HEK293T (cell line): ENCODE results near the gene PIK3CB.

ENCODE experiments used
- CTCF ChIA-PET: fragments of 350-600 bp; formaldehyde crosslinking; extraction: SDS; loops from one replicate; lab custom pipeline; 2021; ENCODE audit warnings: antibody characterized with exemption, inconsistent platforms; lab: Yijun Ruan, JAX
- POLR2A ChIA-PET: fragments of 350-600 bp; formaldehyde crosslinking; extraction: SDS; loops from one replicate; lab custom pipeline; 2020; ENCODE audit warnings: antibody characterized with exemption, inconsistent platforms; lab: Yijun Ruan, JAX
- DNase-seq: peaks from one replicate; pipeline ENCODE4 v3.0.0; 2012; ENCODE audit warnings: mixed read lengths; ENCODE audit errors: extremely low spot score
- ARNT ChIP-seq: fragments of 450-650 bp; IDR thresholded peaks from 2 replicates; pipeline ENCODE4 v1.6.1; 2017; ENCODE audit warnings: mild to moderate bottlenecking
- BHLHE40 ChIP-seq: fragments of 450-650 bp; IDR thresholded peaks from 2 replicates; pipeline ENCODE4 v1.6.1; 2016; ENCODE audit warnings: mild to moderate bottlenecking, moderate library complexity, borderline replicate concordance
- CTBP1 ChIP-seq: fragments of 450-650 bp; IDR thresholded peaks from 2 replicates; pipeline ENCODE4 v1.6.1; 2016; ENCODE audit warnings: borderline replicate concordance
- ELF4 ChIP-seq: fragments of 450-650 bp; IDR thresholded peaks from 2 replicates; pipeline ENCODE4 v1.6.1; 2017; ENCODE audit warnings: antibody characterized with exemption
- FOXA1 ChIP-seq: fragments of 450-650 bp; IDR thresholded peaks from 2 replicates; pipeline ENCODE4 v1.6.1; 2016; ENCODE audit warnings: mild to moderate bottlenecking
- FOXK2 ChIP-seq: fragments of 450-650 bp; IDR thresholded peaks from 2 replicates; pipeline ENCODE4 v1.6.1; 2016; ENCODE audit warnings: mild to moderate bottlenecking
- FOXM1 ChIP-seq: fragments of 450-650 bp; IDR thresholded peaks from 2 replicates; pipeline ENCODE4 v1.6.1; 2017; ENCODE audit warnings: mild to moderate bottlenecking, borderline replicate concordance
- HDGF ChIP-seq: fragments of 450-650 bp; IDR thresholded peaks from 2 replicates; pipeline ENCODE4 v1.6.1; 2017; ENCODE audit warnings: antibody characterized with exemption, borderline replicate concordance
- L3MBTL2 ChIP-seq: fragments of 450-650 bp; conservative IDR thresholded peaks from 2 replicates; pipeline ENCODE4 v1.6.1; 2016; ENCODE audit warnings: mild to moderate bottlenecking
- LEF1 ChIP-seq: fragments of 450-650 bp; IDR thresholded peaks from 2 replicates; pipeline ENCODE4 v1.6.1; 2017; ENCODE audit warnings: mild to moderate bottlenecking, borderline replicate concordance
- NFRKB ChIP-seq: fragments of 450-650 bp; IDR thresholded peaks from 2 replicates; pipeline ENCODE4 v1.6.1; 2016; ENCODE audit warnings: mild to moderate bottlenecking, moderate library complexity
- SP1 ChIP-seq: fragments of 450-650 bp; IDR thresholded peaks from 2 replicates; pipeline ENCODE4 v1.6.1; 2017
- SUZ12 ChIP-seq: fragments of 450-650 bp; IDR thresholded peaks from 2 replicates; pipeline ENCODE4 v1.6.1; 2016; ENCODE audit warnings: mild to moderate bottlenecking
- TARDBP ChIP-seq: fragments of 450-650 bp; IDR thresholded peaks from 2 replicates; pipeline ENCODE4 v1.6.1; 2016
- ZNF384 ChIP-seq: fragments of 450-650 bp; IDR thresholded peaks from 2 replicates; pipeline ENCODE4 v1.6.1; 2016
- TF ChIP-seq, protein P1 (sequence below): fragments of 450-650 bp; IDR thresholded peaks from 2 replicates; pipeline ENCODE4 v1.6.1; 2016

Gene PIK3CB

DNA sequence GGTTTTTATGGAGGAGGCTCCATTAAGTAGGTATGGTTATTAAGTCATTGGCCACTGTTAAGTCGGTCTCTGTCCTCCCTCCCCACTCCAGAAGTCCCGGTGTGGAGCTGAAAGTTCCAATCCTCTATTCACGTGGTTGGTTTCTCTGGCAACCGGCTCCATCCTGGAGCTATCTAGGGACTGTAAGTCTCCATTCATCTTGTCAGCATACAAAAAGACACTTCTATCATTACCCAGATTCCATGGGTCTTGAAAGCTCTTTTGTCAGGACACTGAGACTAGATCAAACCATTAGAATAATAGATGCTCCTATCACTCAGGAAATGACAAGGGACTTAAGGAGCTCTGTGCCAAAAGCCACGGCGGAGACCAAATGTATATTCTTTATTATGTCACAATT lies 110.3 kb downstream of the PIK3CB start:
- POLR2A ChIA-PET: no interaction called here
- CTCF ChIA-PET: no interaction called here

DNA sequence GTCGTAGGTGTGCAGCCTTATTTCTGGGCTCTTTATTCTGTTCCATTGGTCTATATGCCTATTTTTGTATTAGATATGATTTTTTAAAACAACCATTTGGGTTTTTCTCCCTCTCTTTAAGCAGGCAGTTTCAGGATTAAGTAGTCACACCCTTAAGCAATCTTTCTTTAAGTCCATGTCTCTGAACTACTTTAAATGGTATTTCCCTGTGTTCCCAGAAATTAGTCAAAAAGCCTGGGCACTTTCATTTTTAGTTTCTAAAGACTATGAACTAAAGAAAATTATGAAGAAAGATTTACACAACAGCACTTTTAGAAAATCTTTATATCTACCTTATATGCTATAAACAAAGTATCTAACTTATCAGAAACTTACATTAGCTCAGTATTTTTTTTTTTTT lies 115.9 kb downstream of the PIK3CB start:
- ChIA-PET POLR2A (no interaction called here), CTCF (interaction anchor here (0.6 kb wide), 2 partner anchors 9 to 10 kb away, joined by 4 to 6 read pairs; no protein-coding TSS in a partner anchor)
- DNase-seq: no peak
- no peak for TF ChIP-seq SUZ12
- no peak for TF ChIP-seq FOXA1
- no peak for TF ChIP-seq ARNT
- TF ChIP-seq, protein P1, sequence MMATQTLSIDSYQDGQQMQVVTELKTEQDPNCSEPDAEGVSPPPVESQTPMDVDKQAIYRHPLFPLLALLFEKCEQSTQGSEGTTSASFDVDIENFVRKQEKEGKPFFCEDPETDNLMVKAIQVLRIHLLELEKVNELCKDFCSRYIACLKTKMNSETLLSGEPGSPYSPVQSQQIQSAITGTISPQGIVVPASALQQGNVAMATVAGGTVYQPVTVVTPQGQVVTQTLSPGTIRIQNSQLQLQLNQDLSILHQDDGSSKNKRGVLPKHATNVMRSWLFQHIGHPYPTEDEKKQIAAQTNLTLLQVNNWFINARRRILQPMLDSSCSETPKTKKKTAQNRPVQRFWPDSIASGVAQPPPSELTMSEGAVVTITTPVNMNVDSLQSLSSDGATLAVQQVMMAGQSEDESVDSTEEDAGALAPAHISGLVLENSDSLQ: no peak
- no peak for TF ChIP-seq TARDBP
- TF ChIP-seq FOXK2: no peak
- no peak for TF ChIP-seq FOXM1
- no peak for TF ChIP-seq BHLHE40
- TF ChIP-seq CTBP1: no peak
- no peak for TF ChIP-seq ZNF384
- no peak for TF ChIP-seq SP1
- no peak for TF ChIP-seq HDGF
- TF ChIP-seq ELF4: no peak
- TF ChIP-seq LEF1: no peak
- no peak for TF ChIP-seq NFRKB
- TF ChIP-seq L3MBTL2: no peak

More for the DNA sequence above, 110.3 kb downstream of the PIK3CB start:
- no peak for DNase-seq
- TF ChIP-seq SP1: no peak
- no peak for TF ChIP-seq CTBP1
- TF ChIP-seq FOXA1: no peak
- TF ChIP-seq L3MBTL2: no peak
- no peak for TF ChIP-seq ELF4
- no peak for TF ChIP-seq ZNF384
- TF ChIP-seq ARNT: no peak
- TF ChIP-seq TARDBP: no peak
- TF ChIP-seq, protein P1: no peak
- no peak for TF ChIP-seq HDGF
- no peak for TF ChIP-seq BHLHE40
- no peak for TF ChIP-seq NFRKB
- TF ChIP-seq FOXK2: no peak

DNA sequence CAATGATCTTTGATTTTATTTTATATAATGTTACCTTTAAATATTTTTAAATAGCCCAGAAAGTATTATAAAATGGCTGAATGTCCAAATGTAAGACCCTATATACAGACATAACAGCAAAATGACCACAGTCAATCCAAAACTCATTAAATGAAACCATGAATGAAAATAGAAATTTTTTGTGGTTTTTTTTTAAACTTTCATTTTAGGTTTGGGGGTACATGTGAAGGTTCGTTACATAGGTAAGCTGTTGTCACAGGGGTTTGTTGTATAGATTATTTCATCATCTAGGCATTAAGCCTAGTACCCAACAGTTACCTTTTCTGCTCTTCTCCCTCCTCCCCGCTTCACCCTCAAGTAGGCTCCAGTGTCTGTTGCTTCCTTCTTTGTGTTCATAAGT lies 117.4 kb downstream of the PIK3CB start:
- TF ChIP-seq BHLHE40: no peak
- no peak for TF ChIP-seq ELF4
- TF ChIP-seq, protein P1: no peak
- TF ChIP-seq SP1: no peak
- ChIA-PET CTCF (no interaction called here), POLR2A (no interaction called here)
- no peak for DNase-seq

DNA sequence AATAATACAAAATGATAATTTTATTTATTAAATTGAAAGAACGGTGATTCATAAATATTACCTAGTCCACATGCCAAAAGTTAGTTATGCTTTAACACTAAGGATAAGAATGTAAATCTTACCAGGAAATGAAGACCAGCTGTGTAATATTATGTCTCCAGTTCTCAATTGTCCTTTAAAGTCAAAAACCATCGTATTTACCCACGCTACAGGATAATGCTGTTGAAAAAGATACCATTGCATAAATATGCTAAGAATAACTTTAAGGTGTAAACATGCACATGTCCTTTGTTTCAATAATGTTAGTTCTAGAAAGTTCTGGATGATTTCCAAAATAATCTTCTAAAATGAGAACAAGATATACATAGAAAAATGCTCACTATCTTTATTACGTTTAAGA lies 122.6 kb downstream of the PIK3CB start:
- TF ChIP-seq TARDBP: no peak
- no peak for TF ChIP-seq FOXA1
- TF ChIP-seq NFRKB: no peak
- TF ChIP-seq CTBP1: no peak
- TF ChIP-seq FOXM1: no peak
- no peak for TF ChIP-seq ARNT
- TF ChIP-seq, protein P1: no peak
- TF ChIP-seq L3MBTL2: no peak
- TF ChIP-seq SUZ12: no peak
- no peak for TF ChIP-seq ELF4
- TF ChIP-seq HDGF: no peak
- TF ChIP-seq FOXK2: no peak
- ChIA-PET CTCF (no interaction called here), POLR2A (no interaction called here)
- DNase-seq: no peak

DNA sequence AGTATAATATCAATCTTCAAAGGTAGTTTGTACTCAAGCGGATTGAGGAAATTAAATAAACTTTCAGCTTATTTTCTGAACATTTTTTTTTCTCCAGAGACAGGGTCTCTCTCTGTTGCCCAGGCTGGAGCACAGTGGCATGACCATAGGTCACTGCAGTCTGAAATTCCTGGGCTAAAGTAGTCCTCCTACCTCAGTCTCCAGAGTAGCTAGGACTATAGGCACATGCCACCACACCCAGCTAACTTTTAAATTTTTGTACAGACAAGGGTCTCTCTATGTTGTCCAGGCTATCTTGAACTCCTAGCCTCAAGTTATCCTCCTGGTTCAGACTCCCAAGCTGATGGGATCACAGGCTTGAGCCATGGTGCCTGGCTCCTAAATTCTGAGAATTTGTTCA lies 129.1 kb downstream of the PIK3CB start:
- POLR2A ChIA-PET: no interaction called here
- no peak for DNase-seq
- TF ChIP-seq ARNT (no peak), BHLHE40 (no peak), CTBP1 (no peak), FOXK2 (no peak), FOXM1 (no peak), ELF4 (no peak), SUZ12 (no peak), FOXA1 (no peak), ZNF384 (no peak), SP1 (no peak), HDGF (no peak), TARDBP (no peak)
- TF ChIP-seq, protein P1: no peak
- CTCF ChIA-PET: interaction anchor here (1.1 kb wide), 1 partner anchor 210 kb away, joined by 3 read pairs; no protein-coding TSS in a partner anchor
